ENCODE data around the gene E4F1.
A peak's percentile ranks its signal among the peaks of the same experiment; 100 is the strongest.

The E4F1 gene

GRCh38 chr16:2183671-2184070, 39.7 kb upstream of the E4F1 start:
- Mint-ChIP-seq H3K9me3 (no peaks in the 10 kb centered on the region), H3K4me1 (no peaks in the 10 kb centered on the region), H3K4me3 (no peak overlapping the region), H3K27me3 (no peaks in the 10 kb centered on the region), H3K36me3 (no peaks in the 10 kb centered on the region), H3K27ac (no peak overlapping the region)
- CTCF ChIA-PET = no interaction called here
- no peak for DNase-seq

- H3K27ac Mint-ChIP-seq = peak overlapping the region; percentile 47
- no peaks in the 10 kb centered on the region for H3K27me3 Mint-ChIP-seq
- CTCF ChIA-PET = no interaction called here
- H3K4me3 Mint-ChIP-seq = no peak overlapping the region
- DNase-seq = no peak
- H3K9me3 Mint-ChIP-seq = no peaks in the 10 kb centered on the region
- no peaks in the 10 kb centered on the region for H3K36me3 Mint-ChIP-seq
- no peaks in the 10 kb centered on the region for H3K4me1 Mint-ChIP-seq
Observed at GRCh38 chr16:2184346-2184745, 39.0 kb upstream of the E4F1 start.

- Mint-ChIP-seq H3K4me1 (no peaks in the 10 kb centered on the region), H3K36me3 (no peaks in the 10 kb centered on the region), H3K4me3 (no peak overlapping the region), H3K27ac (no peak overlapping the region), H3K9me3 (no peaks in the 10 kb centered on the region), H3K27me3 (no peaks in the 10 kb centered on the region)
- CTCF ChIA-PET = no interaction called here
- DNase-seq = no peak
Observed at GRCh38 chr16:2184962-2185361, 38.4 kb upstream of the E4F1 start.

GRCh38 chr16:2186064-2186463, 37.3 kb upstream of the E4F1 start:
- H3K4me1 Mint-ChIP-seq = no peaks in the 10 kb centered on the region
- DNase-seq = no peak
- no peaks in the 10 kb centered on the region for H3K36me3 Mint-ChIP-seq
- H3K27me3 Mint-ChIP-seq = no peaks in the 10 kb centered on the region
- no peaks in the 10 kb centered on the region for H3K9me3 Mint-ChIP-seq
- H3K4me3 Mint-ChIP-seq = no peak overlapping the region
- CTCF ChIA-PET = interaction anchor here (0.9 kb wide), 1 partner anchor 9 kb away, joined by 4 read pairs; no protein-coding TSS in a partner anchor
- H3K27ac Mint-ChIP-seq = no peak overlapping the region

GRCh38 chr16:2186505-2186904, 36.9 kb upstream of the E4F1 start:
- no peaks in the 10 kb centered on the region for H3K27me3 Mint-ChIP-seq
- H3K36me3 Mint-ChIP-seq = no peaks in the 10 kb centered on the region
- DNase-seq = no peak
- CTCF ChIA-PET = no interaction called here
- no peaks in the 10 kb centered on the region for H3K4me1 Mint-ChIP-seq
- H3K4me3 Mint-ChIP-seq = no peak overlapping the region
- H3K9me3 Mint-ChIP-seq = no peaks in the 10 kb centered on the region
- no peak overlapping the region for H3K27ac Mint-ChIP-seq

- H3K4me3 Mint-ChIP-seq = no peak overlapping the region
- no peak overlapping the region for H3K27ac Mint-ChIP-seq
- CTCF ChIA-PET = interaction anchor here (1.1 kb wide), 1 partner anchor 39 kb away, joined by 4 read pairs; no protein-coding TSS in a partner anchor
- no peaks in the 10 kb centered on the region for H3K4me1 Mint-ChIP-seq
- no peak for DNase-seq
- no peaks in the 10 kb centered on the region for H3K36me3 Mint-ChIP-seq
- peaks cover 3% of the 10 kb centered on the region for H3K27me3 Mint-ChIP-seq
- no peaks in the 10 kb centered on the region for H3K9me3 Mint-ChIP-seq
Observed at GRCh38 chr16:2187212-2187611, 36.2 kb upstream of the E4F1 start.

- no peak overlapping the region for H3K4me3 Mint-ChIP-seq
- no peaks in the 10 kb centered on the region for H3K4me1 Mint-ChIP-seq
- peaks cover 11% of the 10 kb centered on the region for H3K27me3 Mint-ChIP-seq
- no peak overlapping the region for H3K27ac Mint-ChIP-seq
- no peaks in the 10 kb centered on the region for H3K36me3 Mint-ChIP-seq
- no peak for DNase-seq
- CTCF ChIA-PET = interaction anchor here (1.1 kb wide), 1 partner anchor 41 kb away, joined by 4 read pairs; no protein-coding TSS in a partner anchor
- no peaks in the 10 kb centered on the region for H3K9me3 Mint-ChIP-seq
Observed at GRCh38 chr16:2188395-2188794, 35.0 kb upstream of the E4F1 start.

GRCh38 chr16:2189252-2189893, 34.0 kb upstream of the E4F1 start:
- Mint-ChIP-seq H3K27ac (no peak overlapping the region), H3K4me3 (no peak overlapping the region), H3K4me1 (no peaks in the 10 kb centered on the region), H3K9me3 (no peaks in the 10 kb centered on the region), H3K36me3 (no peaks in the 10 kb centered on the region), H3K27me3 (peaks cover 21% of the 10 kb centered on the region)
- CTCF ChIA-PET = no interaction called here
- DNase-seq = no peak

- Mint-ChIP-seq H3K27ac (no peak overlapping the region), H3K36me3 (no peaks in the 10 kb centered on the region), H3K9me3 (no peaks in the 10 kb centered on the region), H3K4me3 (no peak overlapping the region), H3K27me3 (peaks cover 29% of the 10 kb centered on the region), H3K4me1 (peaks cover 4% of the 10 kb centered on the region)
- CTCF ChIA-PET = no interaction called here
- DNase-seq = no peak
Observed at GRCh38 chr16:2190002-2190658, 33.3 kb upstream of the E4F1 start.

GRCh38 chr16:2190659-2191445, 32.5 kb upstream of the E4F1 start:
- H3K36me3 Mint-ChIP-seq = no peaks in the 10 kb centered on the region
- DNase-seq = no peak
- H3K27me3 Mint-ChIP-seq = peaks cover 36% of the 10 kb centered on the region
- peaks cover 4% of the 10 kb centered on the region for H3K4me1 Mint-ChIP-seq
- H3K4me3 Mint-ChIP-seq = no peak overlapping the region
- H3K9me3 Mint-ChIP-seq = no peaks in the 10 kb centered on the region
- H3K27ac Mint-ChIP-seq = no peak overlapping the region
- CTCF ChIA-PET = no interaction called here

GRCh38 chr16:2191446-2191706, 32.0 kb upstream of the E4F1 start:
- Mint-ChIP-seq H3K36me3 (no peaks in the 10 kb centered on the region), H3K9me3 (no peaks in the 10 kb centered on the region), H3K27me3 (peaks cover 41% of the 10 kb centered on the region), H3K4me1 (peaks cover 4% of the 10 kb centered on the region), H3K27ac (no peak overlapping the region), H3K4me3 (no peak overlapping the region)
- CTCF ChIA-PET = no interaction called here
- no peak for DNase-seq

GRCh38 chr16:2194166-2194834, 29.1 kb upstream of the E4F1 start:
- peak; percentile 50 for DNase-seq
- Mint-ChIP-seq H3K36me3 (no peaks in the 10 kb centered on the region), H3K4me3 (no peak overlapping the region), H3K27ac (no peak overlapping the region), H3K4me1 (peaks cover 4% of the 10 kb centered on the region), H3K9me3 (no peaks in the 10 kb centered on the region), H3K27me3 (peaks cover 67% of the 10 kb centered on the region)
- CTCF ChIA-PET = interaction anchor here (0.8 to 2.1 kb wide), 10 partner anchors 9 to 307 kb away, joined by 3 to 16 read pairs (median 4); partner anchors contain the start of genes ECI1 and PGP

GRCh38 chr16:2194852-2195321, 28.5 kb upstream of the E4F1 start:
- H3K4me3 Mint-ChIP-seq = peak overlapping the region; percentile 41
- H3K27ac Mint-ChIP-seq = no peak overlapping the region

More at GRCh38 chr16:2194852-2195321, 28.5 kb upstream of the E4F1 start:
- CTCF ChIA-PET = interaction anchor here (0.5 to 2.1 kb wide), 12 partner anchors 9 to 307 kb away, joined by 3 to 16 read pairs (median 4); partner anchors contain the start of genes ECI1 and PGP
- H3K36me3 Mint-ChIP-seq = no peaks in the 10 kb centered on the region
- peak; percentile 72 for DNase-seq
- H3K4me1 Mint-ChIP-seq = peaks cover 4% of the 10 kb centered on the region
- H3K9me3 Mint-ChIP-seq = no peaks in the 10 kb centered on the region
- peaks cover 73% of the 10 kb centered on the region for H3K27me3 Mint-ChIP-seq
